Measurements from ENCODE around the gene FADS2. TPM values are rescaled to one million over a fixed set of nuclear protein-coding genes. Genes with fewer than 3 reads are reported as not detected.

Gene FADS2
- total and polyA plus RNA-seq, 2 of the 13 experiments (the other 11 are each of a cell fraction or from before 2014, with no cell fraction given): 90.1 to 124 TPM

DNA sequence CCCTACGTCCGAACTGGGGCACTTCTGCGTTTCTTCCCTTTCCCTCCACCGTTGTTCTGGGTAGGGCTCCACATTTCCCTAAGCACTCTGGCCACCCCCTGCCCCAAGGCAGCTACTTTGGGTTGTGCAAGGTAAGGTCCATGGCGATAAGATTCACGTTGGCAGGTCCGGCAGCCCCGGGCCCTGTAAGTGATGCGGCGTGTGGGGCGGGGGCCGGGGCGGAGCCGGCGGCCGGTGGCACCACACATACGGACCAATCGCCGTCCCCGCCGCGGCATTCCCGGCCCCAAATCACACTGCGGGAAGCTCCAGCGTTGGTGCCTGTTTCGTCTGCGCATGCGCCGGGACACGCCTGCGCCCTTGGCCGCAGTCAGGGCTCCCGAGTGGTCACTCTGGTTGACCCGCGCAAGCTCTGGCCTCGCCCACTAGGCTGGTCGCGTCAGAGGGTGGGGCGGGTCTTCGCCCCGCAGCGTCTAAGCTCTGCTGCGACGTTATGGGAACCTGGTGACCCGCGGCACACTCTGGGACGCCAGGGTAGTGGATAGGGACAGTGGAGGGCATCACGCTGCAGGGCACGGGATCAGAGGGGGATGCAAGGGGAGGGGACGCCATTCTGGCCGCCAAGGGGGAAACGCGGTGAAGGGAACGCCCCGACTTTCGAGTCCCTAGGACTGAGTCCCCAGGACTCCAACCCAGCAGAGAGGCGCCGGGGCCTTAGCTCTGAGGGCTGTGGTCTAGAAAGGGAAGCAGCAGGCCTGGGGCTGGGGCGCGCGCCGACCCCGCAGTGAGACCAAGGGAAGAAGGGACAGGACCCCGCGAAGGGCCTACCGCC is 12.9 kb upstream of the FADS2 start (continued):
- TF ChIP-seq, protein P1, sequence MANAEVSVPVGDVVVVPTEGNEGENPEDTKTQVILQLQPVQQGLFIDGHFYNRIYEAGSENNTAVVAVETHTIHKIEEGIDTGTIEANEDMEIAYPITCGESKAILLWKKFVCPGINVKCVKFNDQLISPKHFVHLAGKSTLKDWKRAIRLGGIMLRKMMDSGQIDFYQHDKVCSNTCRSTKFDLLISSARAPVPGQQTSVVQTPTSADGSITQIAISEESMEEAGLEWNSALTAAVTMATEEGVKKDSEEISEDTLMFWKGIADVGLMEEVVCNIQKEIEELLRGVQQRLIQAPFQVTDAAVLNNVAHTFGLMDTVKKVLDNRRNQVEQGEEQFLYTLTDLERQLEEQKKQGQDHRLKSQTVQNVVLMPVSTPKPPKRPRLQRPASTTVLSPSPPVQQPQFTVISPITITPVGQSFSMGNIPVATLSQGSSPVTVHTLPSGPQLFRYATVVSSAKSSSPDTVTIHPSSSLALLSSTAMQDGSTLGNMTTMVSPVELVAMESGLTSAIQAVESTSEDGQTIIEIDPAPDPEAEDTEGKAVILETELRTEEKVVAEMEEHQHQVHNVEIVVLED (CRISPR knock-in tag; IDR thresholded peaks at IDR 0.05; ENCODE audit: borderline replicate concordance): peak; percentile 75; the same call in 1 of the 2 replicates
- TF ChIP-seq, protein P2, sequence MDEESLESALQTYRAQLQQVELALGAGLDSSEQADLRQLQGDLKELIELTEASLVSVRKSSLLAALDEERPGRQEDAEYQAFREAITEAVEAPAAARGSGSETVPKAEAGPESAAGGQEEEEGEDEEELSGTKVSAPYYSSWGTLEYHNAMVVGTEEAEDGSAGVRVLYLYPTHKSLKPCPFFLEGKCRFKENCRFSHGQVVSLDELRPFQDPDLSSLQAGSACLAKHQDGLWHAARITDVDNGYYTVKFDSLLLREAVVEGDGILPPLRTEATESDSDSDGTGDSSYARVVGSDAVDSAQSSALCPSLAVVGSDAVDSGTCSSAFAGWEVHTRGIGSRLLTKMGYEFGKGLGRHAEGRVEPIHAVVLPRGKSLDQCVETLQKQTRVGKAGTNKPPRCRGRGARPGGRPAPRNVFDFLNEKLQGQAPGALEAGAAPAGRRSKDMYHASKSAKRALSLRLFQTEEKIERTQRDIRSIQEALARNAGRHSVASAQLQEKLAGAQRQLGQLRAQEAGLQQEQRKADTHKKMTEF (CRISPR knock-in tag; IDR thresholded peaks at IDR 0.05): peak; percentile 30
- TF ChIP-seq, protein P3, sequence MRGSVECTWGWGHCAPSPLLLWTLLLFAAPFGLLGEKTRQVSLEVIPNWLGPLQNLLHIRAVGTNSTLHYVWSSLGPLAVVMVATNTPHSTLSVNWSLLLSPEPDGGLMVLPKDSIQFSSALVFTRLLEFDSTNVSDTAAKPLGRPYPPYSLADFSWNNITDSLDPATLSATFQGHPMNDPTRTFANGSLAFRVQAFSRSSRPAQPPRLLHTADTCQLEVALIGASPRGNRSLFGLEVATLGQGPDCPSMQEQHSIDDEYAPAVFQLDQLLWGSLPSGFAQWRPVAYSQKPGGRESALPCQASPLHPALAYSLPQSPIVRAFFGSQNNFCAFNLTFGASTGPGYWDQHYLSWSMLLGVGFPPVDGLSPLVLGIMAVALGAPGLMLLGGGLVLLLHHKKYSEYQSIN (CRISPR knock-in tag; IDR thresholded peaks at IDR 0.05; ENCODE audit: borderline replicate concordance): no peak
- TF ChIP-seq ZNF577 (CRISPR knock-in tag; IDR thresholded peaks at IDR 0.05; ENCODE audit: borderline replicate concordance, low read depth) (no peak), ZNF768 (CRISPR knock-in tag; IDR thresholded peaks at IDR 0.05) (0 out of 2 replicates have a peak, but pooled peaks have one; percentile 10), RBFOX2 (IDR thresholded peaks at IDR 0.05; ENCODE audit: low read depth, low read length) (peak; percentile 94), SIX4 (CRISPR knock-in tag; IDR thresholded peaks at IDR 0.05) (no peak), FOSL1 (CRISPR knock-in tag; IDR thresholded peaks at IDR 0.05; ENCODE audit: borderline replicate concordance) (no peak), TGIF2 (CRISPR knock-in tag; IDR thresholded peaks at IDR 0.05) (no peak)
- TF ChIP-seq, protein P4, sequence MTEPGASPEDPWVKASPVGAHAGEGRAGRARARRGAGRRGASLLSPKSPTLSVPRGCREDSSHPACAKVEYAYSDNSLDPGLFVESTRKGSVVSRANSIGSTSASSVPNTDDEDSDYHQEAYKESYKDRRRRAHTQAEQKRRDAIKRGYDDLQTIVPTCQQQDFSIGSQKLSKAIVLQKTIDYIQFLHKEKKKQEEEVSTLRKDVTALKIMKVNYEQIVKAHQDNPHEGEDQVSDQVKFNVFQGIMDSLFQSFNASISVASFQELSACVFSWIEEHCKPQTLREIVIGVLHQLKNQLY (CRISPR knock-in tag; IDR thresholded peaks at IDR 0.05): no peak
- TF ChIP-seq, protein P5, sequence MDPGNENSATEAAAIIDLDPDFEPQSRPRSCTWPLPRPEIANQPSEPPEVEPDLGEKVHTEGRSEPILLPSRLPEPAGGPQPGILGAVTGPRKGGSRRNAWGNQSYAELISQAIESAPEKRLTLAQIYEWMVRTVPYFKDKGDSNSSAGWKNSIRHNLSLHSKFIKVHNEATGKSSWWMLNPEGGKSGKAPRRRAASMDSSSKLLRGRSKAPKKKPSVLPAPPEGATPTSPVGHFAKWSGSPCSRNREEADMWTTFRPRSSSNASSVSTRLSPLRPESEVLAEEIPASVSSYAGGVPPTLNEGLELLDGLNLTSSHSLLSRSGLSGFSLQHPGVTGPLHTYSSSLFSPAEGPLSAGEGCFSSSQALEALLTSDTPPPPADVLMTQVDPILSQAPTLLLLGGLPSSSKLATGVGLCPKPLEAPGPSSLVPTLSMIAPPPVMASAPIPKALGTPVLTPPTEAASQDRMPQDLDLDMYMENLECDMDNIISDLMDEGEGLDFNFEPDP (CRISPR knock-in tag; conservative IDR thresholded peaks at IDR 0.05): no peak
- TF ChIP-seq, protein P6, sequence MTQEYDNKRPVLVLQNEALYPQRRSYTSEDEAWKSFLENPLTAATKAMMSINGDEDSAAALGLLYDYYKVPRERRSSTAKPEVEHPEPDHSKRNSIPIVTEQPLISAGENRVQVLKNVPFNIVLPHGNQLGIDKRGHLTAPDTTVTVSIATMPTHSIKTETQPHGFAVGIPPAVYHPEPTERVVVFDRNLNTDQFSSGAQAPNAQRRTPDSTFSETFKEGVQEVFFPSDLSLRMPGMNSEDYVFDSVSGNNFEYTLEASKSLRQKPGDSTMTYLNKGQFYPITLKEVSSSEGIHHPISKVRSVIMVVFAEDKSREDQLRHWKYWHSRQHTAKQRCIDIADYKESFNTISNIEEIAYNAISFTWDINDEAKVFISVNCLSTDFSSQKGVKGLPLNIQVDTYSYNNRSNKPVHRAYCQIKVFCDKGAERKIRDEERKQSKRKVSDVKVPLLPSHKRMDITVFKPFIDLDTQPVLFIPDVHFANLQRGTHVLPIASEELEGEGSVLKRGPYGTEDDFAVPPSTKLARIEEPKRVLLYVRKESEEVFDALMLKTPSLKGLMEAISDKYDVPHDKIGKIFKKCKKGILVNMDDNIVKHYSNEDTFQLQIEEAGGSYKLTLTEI (CRISPR knock-in tag; conservative IDR thresholded peaks at IDR 0.05): no peak
- TF ChIP-seq, protein P7, sequence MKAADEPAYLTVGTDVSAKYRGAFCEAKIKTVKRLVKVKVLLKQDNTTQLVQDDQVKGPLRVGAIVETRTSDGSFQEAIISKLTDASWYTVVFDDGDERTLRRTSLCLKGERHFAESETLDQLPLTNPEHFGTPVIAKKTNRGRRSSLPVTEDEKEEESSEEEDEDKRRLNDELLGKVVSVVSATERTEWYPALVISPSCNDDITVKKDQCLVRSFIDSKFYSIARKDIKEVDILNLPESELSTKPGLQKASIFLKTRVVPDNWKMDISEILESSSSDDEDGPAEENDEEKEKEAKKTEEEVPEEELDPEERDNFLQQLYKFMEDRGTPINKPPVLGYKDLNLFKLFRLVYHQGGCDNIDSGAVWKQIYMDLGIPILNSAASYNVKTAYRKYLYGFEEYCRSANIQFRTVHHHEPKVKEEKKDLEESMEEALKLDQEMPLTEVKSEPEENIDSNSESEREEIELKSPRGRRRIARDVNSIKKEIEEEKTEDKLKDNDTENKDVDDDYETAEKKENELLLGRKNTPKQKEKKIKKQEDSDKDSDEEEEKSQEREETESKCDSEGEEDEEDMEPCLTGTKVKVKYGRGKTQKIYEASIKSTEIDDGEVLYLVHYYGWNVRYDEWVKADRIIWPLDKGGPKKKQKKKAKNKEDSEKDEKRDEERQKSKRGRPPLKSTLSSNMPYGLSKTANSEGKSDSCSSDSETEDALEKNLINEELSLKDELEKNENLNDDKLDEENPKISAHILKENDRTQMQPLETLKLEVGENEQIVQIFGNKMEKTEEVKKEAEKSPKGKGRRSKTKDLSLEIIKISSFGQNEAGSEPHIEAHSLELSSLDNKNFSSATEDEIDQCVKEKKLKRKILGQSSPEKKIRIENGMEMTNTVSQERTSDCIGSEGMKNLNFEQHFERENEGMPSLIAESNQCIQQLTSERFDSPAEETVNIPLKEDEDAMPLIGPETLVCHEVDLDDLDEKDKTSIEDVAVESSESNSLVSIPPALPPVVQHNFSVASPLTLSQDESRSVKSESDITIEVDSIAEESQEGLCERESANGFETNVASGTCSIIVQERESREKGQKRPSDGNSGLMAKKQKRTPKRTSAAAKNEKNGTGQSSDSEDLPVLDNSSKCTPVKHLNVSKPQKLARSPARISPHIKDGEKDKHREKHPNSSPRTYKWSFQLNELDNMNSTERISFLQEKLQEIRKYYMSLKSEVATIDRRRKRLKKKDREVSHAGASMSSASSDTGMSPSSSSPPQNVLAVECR (CRISPR knock-in tag; IDR thresholded peaks at IDR 0.05; ENCODE audit: borderline replicate concordance): peak; percentile 55; the same call in 1 of the 2 replicates

All from HepG2 (cell line).